ENCODE measurements around the gene GPR45.
"Not testable (repeated sequence)": the region's sequence is repeated elsewhere in the genome, so short reads cannot be mapped to it uniquely, and the experiment has no call there.

Gene GPR45, protein sequence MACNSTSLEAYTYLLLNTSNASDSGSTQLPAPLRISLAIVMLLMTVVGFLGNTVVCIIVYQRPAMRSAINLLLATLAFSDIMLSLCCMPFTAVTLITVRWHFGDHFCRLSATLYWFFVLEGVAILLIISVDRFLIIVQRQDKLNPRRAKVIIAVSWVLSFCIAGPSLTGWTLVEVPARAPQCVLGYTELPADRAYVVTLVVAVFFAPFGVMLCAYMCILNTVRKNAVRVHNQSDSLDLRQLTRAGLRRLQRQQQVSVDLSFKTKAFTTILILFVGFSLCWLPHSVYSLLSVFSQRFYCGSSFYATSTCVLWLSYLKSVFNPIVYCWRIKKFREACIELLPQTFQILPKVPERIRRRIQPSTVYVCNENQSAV
- 0 reads per million in 2 donors for total RNA-seq

DNA sequence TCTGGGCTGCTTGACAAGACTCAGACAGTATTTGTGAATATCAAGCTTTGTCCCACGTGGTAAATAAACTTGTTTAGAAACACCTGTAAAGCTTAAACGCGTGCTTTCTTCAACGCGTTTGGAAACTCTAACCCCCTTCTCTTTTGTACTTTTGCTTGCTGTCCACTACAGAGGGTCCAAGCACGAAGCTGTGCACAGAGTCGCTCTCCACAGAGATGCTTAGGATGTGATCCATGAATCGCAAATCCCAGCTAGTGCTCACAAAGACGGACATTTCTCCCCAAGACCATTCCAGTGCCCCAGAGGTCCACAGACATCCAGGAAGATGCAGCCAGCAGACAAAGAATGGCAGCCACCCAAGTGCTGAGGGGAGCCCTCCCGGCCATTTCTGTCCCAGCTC, at the start of gene GPR45:
Gene GPR45, plus strand, starts transcription at position 301 of the 400 bp plus-strand sequence. CDS start 116 bp downstream, outside the sequence.
- DNase-seq, result no peak

DNA sequence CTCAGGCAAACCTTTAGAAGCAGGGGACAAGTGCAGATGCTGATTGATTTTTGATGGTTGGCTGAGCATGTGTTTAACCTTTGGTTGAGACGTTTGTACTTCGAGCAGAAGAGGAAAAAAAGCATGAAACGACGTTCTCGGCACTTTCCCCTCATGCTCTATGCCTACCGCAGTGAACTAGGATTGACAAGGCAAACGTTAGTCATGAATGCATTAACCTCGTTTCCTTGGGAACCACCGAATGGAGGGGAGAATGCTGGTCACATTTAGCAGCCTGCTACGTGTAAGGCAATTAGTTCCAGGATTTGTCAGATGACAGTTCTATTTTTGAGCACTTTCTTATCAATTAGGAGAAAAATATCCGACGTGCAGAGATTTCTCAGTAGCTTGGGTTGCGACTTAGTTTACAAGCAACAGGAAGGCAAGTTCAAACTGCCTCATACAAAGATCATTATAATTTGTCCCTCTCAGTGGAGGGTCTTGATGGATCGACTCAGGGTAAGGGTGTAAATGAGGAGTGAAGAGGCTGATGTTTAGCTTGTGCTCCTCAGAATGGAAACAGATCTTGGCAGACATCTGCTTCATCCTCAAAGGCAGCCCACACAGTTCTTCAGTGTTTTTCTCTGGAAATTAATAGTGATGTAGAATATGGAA, 47.4 kb upstream of the GPR45 start:
- DNase-seq, result no peak

DNA sequence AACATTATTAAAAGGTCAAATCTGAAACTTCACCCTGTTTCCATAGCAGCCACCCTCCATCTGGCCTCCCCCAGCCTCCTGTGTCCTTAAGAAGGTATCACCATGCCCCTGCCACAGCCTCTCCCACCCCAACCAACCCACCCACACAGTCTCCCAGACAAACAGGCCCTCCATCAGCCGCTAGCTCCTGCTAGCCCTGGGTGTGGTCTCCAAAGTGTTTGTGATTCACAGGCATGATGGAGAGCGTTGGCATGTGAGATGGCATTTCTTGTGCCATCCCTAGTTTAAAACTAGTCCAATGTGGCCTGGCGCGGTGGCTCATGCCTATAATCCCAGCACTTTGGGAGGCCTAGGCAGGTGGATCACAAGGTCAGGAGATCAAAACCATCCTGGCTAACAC, 44.9 kb upstream of the GPR45 start:
- DNase-seq, result no peak

DNA sequence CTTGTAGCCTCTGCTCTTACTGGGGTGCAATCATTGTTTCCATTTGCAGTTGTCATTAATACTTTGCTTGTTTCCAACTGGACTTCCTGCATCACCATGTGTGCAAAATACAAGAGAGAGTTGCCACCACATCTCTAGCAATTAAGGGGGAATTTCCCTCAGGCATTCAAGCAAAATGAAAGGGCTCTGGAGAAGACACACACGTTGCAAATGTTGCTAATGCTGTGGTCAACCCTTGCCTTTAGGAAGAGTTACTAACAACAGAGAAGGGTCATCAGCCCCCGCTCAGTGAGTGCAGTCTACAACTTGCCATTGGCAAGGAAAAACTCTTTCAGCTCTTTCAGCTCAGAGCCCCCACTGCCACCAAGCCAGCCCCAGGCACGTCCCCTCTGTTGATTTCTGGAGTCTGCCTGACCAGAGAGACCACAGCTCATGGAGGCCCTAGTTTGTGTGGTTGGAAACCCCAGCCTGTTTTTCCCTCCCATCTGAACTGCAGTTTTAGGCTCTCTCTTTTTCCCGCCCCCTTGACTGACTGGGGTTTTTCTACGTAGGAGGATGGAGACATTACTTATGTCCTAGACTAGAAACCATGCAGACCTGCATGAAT, 25.9 kb upstream of the GPR45 start:
- no peak for DNase-seq

DNA sequence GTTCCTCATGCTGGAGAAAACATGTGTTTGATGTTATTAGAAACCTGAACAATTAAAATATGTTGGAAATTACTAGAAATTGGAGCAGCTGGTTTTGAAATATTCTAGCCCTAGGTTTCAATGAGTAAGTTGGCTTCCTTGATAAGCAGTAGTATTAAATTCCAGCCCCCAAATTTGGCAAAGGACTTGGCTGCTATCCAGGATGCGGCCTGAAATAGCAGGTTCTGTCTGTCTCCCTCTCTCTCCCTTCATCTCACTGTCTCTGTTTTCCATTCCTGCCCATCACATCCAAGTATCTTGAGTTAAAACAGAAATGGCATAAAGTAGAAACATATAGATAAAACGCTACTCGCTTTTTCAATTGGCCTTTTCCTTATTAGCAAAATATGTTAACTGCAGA, 20.9 kb upstream of the GPR45 start:
- no peak for DNase-seq

DNA sequence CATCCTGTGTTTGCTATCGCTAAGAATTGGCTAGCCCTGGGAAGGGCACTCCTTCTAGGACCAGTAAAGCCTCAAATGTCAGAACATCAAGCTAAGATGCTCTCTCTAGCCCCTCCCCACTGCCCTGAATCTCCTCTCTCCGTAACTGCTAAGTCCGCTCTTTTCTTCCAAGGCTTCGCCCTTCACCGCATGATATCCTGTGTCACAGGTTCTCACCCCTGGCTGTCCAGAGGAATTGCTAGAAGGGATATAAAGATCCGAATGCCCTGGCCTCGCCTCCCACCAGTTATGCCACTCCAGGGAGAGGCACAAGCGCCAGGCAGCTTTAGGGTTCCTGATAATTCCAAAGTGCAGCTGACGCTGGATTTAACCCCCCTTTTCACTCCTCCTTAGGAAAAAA, 17.1 kb upstream of the GPR45 start:
- no peak for DNase-seq

DNA sequence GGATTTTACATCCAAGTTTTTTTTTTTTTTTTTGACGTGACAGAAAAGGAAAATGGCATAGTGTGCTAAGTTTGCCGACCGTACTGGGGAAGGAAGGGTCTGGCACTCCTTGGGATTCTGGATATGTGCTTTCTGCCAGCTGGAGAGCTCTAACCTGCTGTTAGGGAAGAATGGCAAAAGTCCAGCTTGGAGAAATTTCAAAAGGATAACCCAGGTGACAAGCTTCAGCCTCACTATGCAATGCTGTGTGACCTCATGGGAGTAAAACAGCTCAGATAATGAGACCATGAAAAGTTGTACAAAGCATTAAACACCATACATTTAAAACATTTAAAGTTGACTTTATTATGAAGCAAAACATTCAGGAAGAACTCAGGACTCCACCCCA, 10.3 kb upstream of the GPR45 start:
- DNase-seq, result no peak

DNA sequence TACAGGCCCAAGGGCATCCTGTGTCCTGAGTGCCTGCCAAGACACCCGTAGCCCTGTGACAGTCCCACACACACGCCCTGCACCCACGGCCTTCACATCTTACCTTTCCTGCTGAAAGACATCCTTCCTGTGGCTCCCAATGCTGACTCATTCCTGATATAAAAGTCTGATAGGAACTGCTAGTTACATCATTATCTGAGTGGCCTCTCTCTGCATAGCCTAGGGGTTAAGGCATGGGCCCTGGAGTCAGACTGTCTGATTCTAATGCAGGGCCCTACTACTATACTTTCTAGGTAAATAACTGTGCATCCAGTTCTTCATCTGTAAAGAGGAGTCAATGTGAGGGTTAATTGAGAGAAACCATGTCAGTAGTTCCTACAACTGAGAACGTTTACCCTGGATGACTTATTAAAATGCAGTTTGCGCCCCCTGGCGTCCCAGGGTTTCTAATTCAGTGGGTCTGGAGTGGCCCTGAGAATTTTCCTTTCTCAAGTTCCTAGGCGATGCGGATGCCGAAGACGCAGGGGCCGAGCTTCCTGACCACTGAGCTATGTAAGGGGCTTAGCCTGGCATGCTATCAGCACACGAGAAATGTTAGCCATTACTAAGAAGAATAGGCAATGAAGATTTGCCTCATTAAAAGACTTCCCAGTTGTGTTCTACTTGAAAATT, 6.0 kb upstream of the GPR45 start:
- DNase-seq, result no peak

DNA sequence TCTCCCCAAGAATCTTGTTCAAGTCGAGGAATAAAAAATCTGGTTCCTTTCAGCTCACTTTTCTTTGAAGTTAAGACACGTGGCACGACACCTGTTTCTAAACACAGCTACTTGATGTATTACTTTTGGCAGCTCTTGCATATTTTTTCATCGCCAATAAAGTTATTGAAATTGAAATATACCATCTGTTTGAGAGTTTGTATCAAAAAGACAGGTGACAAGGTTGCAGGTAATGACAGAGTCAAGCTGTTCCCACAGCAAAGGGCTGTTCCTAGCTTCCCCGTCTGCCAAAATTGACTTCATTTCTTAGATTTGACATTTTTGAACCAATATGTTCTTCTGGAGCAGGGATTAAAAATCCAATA, 5.5 kb upstream of the GPR45 start:
- DNase-seq, result no peak

DNA sequence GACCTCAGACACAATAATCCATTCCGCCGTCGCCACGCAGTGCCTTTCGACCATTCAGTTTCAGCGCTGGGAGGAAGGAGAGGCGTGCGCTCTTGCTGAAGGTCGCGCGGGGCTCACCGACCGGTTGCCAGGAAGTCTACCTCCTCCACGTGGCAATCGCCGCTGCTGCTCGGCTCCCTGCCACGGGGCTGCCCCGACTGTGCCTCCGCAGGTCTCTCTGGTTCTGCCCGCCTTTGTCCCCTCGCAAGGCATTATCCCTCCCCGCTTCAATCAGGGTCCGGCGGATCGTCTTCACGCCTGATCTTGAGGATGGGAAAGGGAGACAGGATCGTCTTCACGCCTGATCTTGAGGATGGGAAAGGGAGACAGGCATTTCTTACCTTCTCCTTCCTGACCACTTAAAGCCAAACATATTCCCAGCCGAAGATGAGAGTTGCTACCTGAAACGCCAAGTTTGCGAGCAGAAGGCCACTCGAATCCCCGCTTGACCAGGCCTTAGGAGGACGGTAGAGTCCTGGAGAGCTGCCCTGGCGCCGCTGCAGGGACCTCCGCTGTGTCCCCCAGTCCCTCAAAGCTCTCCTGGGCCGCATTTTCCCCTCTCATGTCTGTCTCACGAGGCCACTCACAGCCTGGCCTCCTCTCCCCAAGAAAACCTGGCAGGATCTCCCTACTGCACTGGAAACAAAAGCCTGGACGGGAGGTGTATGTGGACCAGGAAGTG, 4.3 kb upstream of the GPR45 start:
- no peak for DNase-seq

DNA sequence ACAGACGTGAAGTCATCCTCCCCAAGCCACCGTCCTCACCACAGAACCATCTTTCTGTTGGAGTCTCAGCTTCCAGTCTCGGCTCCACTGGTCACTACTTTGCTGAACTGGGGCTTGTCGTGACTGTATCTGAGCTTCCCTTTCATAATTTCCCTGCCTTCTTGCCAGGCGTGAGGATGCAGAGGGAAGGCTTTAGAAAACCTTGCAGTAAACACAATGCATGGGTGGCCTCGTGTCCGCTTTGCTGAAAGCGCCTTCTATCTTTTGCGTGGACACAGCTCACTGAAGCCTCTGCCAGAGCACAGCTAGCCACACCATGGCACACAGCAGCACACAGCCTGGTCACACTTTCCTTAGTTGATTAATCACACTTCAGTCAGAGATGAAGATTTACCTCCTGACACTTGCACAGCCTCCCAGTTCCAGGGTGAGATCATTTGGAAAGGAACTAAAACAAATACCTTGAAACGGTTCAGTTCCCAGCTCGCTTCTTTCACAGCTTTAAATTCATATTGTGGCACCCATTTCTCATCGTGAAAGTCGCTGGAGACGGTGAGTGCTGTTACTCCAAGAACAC, 2.8 kb upstream of the GPR45 start:
- no peak for DNase-seq

DNA sequence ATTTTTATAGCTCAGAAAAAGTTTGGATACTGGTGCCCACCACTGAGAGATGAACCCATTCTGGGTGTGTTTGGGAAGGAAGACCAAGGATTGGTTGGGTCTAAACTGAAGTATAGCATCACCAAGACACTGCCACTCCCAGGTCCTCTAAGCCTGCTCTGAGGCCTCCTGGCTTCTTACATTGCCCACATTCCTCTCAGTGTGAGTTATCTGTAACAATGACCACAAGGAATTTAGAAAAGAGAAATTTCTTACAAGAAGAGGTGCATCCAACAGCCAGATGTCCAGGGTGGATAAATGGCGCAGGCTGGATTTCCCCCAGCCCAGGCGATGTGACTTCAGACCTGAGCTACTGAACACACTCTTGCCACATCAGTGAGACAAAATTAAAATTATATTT, 1.6 kb upstream of the GPR45 start:
- DNase-seq, result no peak

DNA sequence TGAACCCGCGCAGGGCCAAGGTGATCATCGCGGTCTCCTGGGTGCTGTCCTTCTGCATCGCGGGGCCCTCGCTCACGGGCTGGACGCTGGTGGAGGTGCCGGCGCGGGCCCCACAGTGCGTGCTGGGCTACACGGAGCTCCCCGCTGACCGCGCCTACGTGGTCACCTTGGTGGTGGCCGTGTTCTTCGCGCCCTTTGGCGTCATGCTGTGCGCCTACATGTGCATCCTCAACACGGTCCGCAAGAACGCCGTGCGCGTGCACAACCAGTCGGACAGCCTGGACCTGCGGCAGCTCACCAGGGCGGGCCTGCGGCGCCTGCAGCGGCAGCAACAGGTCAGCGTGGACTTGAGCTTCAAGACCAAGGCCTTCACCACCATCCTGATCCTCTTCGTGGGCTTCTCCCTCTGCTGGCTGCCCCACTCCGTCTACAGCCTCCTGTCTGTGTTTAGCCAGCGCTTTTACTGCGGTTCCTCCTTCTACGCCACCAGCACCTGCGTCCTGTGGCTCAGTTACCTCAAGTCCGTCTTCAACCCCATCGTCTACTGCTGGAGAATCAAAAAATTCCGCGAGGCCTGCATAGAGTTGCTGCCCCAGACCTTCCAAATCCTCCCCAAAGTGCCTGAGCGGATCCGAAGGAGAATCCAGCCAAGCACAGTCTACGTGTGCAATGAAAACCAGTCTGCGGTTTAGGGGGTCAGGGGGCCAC, 897 bp downstream of the GPR45 start:
- DNase-seq, result no peak

DNA sequence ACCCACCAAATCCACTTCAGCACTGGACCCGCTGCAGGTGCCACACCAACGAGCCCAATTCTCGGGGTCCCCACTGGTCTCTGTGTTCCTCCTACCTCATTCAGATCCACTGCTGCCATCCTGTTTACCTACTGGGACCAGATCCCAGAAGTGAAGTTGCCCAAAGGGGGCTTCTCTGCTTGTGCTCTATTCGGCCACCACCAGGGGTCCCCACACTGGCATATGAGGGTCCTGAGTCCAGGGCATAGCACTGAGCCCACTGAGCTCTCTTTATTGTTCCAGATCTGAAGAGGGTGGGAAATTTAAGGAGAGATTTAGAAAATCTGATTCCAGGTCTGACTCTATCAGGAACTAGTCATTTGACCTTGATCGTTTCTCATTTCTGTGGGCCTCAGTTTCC, 2.4 kb downstream of the GPR45 start:
- no peak for DNase-seq

DNA sequence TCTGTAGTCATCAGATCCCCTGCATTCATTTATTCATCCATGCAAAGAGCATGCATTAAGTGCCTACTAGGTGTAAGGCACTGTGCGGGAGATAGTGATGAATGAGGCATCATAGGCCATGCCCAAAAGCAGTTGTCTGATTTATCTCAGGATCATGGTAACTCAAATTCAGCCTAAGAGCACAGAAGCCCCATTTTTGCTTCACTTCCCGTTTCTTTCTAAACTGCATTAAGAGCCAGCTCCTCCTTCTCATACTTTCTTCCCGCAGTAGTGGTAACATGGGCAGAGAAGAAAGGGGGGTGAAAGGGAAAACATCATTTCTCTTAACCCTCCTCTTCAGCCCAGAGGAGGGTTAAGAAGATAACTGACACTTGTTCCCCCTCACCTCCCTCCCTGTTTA, 2.9 kb downstream of the GPR45 start:
- DNase-seq, result no peak

DNA sequence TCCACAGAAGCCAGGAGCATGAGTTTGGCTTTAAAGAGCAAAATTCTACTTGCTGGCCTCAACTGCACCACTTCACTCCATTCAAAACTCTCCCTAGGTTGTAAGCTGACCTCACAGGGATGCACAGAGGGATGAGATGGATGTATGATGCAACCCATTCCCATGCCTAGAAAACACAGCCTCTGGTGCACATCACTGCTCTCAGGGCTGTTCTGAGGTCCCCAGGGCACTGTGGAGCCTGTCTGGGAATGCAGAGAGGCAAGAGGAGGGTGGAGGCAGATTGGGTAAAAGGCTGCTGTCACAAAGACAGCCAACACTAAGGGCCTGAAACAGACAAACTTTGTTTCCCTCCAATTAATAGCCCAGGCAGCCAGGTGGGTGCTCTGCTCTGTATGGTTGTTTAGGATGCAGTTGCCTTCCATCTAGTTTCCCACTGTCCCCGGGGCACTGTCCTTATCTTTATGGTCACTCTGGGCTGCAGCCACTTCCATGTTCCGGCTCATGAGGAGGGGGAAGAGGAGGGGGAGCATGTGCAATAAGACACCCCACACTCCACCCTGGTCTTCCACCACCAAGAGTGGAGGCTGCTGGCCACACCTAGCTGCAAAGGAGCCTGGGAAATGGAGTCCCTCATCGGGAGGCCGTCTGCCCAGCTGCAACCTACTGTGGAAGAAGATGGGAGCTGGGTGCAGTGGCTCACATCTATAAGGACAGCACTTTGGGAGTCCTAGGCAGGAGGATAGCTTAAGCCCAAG, 7.0 kb downstream of the GPR45 start:
- no peak for DNase-seq

DNA sequence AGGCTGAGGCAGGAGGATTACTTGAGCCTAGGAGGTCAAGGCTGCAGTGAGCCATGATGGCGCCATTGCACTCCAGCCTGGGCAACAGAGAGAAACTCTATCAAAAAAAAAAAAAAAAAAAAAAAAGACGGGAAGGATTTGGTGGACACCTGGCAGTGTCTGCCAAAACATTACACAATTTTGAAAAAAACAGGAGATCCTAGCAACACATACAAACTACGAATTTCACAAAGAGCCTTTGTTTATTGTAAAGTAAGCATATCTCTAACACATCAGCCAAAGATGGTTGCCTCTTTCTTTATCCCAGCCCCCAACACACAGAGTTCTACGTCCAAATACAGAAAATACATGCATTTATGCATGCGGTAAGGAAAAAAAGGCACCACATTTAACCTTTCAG, 7.6 kb downstream of the GPR45 start:
- no peak for DNase-seq

DNA sequence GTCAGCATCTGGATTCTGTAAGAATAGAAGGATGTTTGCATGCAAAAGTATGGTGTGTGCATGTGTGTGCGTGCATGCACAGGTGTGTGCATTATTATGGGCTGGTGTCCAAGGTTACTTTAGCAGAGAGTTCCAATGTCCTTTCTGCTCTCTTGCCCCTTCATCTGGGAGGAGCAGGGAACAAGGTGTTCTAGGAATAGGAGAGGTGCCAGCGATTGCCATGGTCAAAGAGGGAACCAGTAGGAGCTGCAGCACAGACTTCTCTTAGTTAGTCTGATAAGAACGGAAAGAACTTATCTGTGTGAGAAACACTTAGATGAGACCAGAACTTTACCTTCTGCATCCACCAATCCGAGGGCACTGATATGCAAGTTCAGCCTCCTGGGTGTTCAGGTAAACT, 8.3 kb downstream of the GPR45 start:
- no peak for DNase-seq

DNA sequence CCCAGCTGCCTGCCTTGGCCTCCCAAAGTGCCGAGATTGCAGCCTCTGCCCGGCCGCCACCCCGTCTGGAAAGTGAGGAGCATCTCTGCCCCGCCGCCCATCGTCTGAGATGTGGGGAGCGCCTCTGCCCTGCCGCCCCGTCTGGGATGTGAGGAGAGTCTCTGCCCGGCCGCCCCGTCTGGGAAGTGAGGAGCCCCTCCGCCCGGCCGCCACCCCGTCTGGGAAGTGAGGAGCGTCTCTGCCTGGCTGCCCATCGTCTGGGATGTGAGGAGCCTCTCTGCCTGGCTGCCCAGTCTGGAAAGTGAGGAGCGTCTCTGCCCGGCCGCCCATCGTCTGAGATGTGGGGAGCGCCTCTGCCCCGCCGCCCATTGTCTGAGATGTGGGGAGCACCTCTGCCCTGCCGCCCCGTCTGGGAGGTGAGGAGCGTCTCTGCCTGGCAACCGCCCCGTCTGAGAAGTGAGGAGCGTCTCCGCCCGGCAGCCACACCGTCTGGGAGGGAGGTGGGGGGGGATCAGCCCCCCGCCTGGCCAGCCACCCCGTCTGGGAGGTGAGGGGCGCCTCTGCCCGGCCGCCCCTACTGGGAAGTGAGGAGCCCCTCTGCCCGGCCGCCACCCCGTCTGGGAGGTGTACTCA, 9.6 kb downstream of the GPR45 start:
- not testable (repeated sequence) for DNase-seq

DNA sequence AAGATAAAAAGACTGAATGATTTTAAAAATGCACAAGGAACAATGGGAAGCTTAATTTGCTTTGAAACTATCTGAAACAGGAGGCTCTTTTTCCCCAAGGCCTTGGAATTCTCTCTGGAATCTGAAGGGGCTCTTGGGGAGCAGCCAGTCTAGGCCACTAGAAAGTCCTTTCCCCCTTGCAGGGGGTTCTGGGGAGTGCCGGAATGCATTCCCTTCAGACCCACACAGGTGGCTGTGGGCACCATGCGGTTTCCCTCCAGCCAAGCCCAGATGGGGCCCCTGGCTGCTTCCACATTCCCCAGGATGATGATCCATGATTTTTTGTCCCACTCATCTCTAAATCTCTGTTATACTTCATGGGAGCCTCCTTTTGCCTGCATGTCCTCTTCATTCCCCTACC, 10.7 kb downstream of the GPR45 start:
- no peak for DNase-seq

Data from activated gamma-delta T cell (primary cell).